Measurements from ENCODE around the gene MAGI2.

MAGI2 gene

DNA sequence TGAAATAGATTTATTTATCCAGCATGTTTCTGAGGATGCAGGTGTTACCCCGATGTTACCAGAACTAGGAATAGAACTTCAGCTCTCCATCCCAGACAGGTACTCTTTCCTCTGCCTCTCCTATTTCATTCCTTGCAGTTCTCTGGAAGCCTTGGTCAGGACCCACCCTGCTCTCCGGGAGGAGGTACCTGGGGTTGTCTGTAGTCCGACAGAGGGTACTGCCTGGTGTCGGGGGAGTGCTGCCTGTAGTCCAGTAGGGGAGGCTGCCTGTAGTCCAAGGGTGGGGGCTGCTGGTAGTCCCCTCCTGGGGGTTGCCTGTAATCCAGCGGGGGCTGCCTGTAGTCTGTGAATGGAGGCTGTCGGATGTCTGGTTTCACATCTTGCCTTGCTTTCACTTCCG is 1326.5 kb downstream of the MAGI2 start:
- H3K4me3 ChIP-seq: no peak overlapping the region
- H3K27ac ChIP-seq: no peak overlapping the region

GRCh38 chr7:78125884-78126283 is 1327.6 kb downstream of the MAGI2 start:
- no peak overlapping the region for H3K4me3 ChIP-seq
- H3K27ac ChIP-seq: no peak overlapping the region

- no peak overlapping the region for H3K4me3 ChIP-seq
- no peak overlapping the region for H3K27ac ChIP-seq
These were observed 1329.3 kb downstream of the MAGI2 start for GRCh38 chr7:78124216-78124615.

DNA sequence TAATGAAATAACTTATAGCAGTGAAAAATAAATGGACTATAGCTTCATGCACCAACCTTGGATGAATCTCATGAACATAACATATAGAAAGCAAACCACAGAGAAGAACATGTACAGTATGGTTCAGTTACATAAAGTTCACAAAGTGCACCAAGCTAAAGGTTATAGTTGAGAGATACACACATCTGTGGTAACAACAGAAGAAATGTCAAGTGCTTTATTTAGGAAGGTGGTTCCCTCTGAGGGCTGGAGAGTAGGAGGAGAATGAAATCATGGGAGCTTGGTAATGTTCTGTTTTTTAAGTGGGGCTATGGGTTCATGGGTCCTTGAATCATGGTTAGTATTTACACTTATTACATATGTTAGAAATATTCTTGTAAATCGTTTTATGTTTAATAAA is 1331.6 kb downstream of the MAGI2 start:
- H3K27ac ChIP-seq: no peak overlapping the region
- H3K4me3 ChIP-seq: no peak overlapping the region

- H3K4me3 ChIP-seq: no peak overlapping the region
These were observed 1335.0 kb downstream of the MAGI2 start for GRCh38 chr7:78118470-78118869.

DNA sequence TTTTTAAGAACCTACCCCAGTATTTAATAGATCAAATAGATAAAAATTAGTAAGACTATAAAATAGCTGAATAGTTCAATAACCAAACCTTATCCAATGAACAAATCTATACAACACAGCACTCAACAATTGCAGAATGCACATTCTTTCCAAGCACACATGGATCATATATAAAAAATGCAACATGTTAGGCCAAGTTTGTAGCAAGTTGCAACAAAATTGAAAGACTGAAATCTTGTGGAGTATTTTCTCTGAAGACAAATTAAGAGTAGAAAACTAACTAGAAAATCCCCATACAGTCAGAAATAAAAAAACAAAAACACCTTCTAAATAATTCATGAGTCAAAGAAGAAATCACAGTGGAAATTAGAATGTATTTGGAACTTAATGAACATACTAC is 1337.6 kb downstream of the MAGI2 start:
- Histone ChIP-seq H3K4me3 (no peak overlapping the region), H3K27ac (no peak overlapping the region)

More at GRCh38 chr7:78118470-78118869, 1335.0 kb downstream of the MAGI2 start:
- no peak overlapping the region for H3K27ac ChIP-seq

DNA sequence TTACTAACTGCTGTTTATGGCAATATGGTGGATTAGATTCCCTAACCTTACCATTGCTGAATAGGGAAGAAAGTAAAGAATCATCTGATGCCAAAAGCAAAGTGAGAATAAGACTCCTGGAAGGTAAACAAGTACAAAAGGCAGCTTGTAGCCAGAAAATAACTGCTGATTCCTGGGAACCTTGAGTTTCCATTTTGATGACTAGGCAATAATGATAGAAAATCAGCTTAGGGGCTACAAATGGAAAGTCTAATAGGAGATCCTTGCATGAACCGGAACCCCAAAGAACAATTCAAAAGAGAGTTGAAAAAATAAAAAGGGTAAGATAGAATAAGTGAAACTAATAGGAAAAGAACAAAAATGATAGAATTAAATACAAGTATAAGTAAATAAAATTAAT is 1338.5 kb downstream of the MAGI2 start:
- no peak overlapping the region for H3K27ac ChIP-seq
- H3K4me3 ChIP-seq: no peak overlapping the region

- H3K4me3 ChIP-seq: no peak overlapping the region
- H3K27ac ChIP-seq: no peak overlapping the region
These were observed 1341.0 kb downstream of the MAGI2 start for GRCh38 chr7:78112488-78112887.

- Histone ChIP-seq H3K27ac (no peak overlapping the region), H3K4me3 (no peak overlapping the region)
These were observed 1342.1 kb downstream of the MAGI2 start for GRCh38 chr7:78111386-78111785.

DNA sequence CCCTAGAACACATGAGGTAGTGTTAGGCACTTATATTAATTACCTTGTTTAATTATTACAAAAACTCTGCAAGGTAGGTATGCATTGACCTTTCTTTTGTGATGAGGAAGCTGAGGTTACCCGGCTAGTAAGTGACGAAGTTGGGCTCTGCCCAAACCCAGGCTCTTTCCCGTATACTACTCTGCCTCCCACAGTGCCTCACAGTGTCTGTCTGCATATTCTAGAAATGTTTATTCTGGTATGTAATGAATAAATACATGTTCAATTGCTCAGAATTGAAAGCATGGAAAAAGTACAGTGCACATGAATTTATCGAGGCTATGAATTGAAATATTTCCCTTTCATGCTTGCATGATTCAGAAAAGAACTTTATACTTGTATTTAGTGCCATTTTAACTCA is 1350.0 kb downstream of the MAGI2 start:
- H3K27ac ChIP-seq: no peak overlapping the region
- H3K4me3 ChIP-seq: no peak overlapping the region

DNA sequence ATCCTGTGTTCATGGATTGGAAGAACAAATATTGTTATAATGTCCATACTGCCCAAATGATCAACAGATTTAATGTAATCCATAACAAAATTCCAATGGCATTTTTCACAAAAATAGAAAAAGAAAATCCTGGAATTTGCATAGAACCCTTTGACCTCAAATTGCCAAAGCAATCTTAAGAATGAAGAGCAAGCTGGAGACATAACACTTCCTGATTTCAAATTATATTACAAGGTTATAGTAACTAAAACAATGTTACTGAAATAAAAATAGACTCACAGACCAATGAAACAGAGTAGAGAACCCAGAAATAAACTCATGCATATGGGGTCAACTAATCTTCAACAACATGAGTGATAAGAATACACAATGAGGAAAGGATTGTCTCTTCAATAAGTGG is 1352.4 kb downstream of the MAGI2 start:
- Histone ChIP-seq H3K27ac (no peak overlapping the region), H3K4me3 (no peak overlapping the region)

DNA sequence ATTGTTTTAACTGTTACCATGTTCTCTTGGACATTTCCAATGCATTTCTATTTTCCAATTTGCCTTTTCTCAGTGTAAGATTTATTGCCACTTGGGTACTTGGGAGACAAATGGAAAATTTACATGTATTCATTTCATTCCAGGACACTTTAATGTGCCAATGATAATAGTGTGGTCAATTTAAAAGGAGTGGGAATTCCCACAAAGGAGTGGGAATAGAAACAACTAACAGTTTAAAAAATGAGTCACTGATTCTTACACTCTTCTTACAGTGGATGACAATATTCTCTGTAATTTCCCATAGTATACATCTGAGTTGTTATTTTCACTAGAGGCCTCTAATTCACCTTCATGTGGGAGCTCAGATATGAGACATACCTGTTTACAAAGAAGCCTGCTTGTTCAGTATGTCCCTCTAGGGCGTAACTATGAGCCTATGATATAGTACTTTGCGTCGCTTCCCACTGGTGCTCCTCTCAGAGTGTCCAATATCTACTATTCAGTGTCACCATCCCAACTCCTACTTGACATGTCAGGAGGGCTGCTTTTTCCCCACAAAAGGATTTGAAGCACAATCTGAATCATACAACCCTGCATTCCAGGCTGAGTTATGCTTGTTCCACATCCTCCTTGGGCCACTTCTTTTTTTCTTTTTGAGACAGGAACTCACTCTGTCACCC is 1353.6 kb downstream of the MAGI2 start:
- no peak overlapping the region for H3K4me3 ChIP-seq
- peak overlapping the region in 1 of 21 experiments; percentile 16 for H3K27ac ChIP-seq

DNA sequence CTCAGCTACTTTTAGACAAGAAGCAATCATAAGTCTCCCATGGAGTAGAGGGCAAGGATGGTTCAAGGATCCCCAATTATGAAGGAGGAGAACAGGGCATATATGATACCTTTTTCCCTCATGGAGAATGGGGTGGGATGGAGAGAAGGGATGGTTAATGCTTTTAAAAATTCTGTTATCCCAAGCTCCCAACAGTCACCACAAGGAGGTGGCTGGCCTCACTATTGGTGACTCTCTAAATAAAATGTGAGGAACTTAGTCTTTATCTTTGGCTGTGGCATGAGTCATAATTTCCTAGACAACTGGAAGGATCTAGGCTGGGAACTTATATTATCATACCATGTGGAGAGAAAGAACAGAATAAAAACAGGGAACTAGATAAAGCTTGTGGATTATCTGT is 1357.9 kb downstream of the MAGI2 start:
- H3K4me3 ChIP-seq: no peak overlapping the region
- H3K27ac ChIP-seq: no peak overlapping the region

DNA sequence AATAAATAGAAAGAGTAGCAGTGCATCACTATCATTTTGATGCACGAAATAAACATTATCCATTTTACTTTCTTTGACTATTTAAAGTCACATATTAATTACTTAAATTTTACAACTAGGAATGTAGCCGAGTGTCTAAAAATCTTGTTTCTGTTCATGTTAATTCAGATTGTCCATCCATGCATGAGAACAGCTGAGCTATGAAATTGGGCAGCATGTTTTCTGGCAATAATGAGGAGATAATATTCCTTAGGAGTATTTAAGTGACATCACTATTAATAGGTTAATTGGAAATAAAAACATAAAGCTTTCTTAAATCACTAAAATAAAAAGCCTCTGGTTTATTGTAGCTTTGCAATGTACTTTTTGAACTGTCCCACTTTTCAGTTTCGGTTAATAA is 1361.1 kb downstream of the MAGI2 start:
- no peak overlapping the region for H3K4me3 ChIP-seq
- H3K27ac ChIP-seq: no peak overlapping the region

- no peak overlapping the region for H3K4me3 ChIP-seq
These were observed 1362.9 kb downstream of the MAGI2 start for GRCh38 chr7:78090616-78091015.

GRCh38 chr7:78083476-78084120 is 1369.9 kb downstream of the MAGI2 start:
- Histone ChIP-seq H3K27ac (no peak overlapping the region), H3K4me3 (no peak overlapping the region)

More at GRCh38 chr7:78090616-78091015, 1362.9 kb downstream of the MAGI2 start:
- no peak overlapping the region for H3K27ac ChIP-seq

GRCh38 chr7:78082556-78082955 is 1370.9 kb downstream of the MAGI2 start:
- no peak overlapping the region for H3K27ac ChIP-seq
- no peak overlapping the region for H3K4me3 ChIP-seq

DNA sequence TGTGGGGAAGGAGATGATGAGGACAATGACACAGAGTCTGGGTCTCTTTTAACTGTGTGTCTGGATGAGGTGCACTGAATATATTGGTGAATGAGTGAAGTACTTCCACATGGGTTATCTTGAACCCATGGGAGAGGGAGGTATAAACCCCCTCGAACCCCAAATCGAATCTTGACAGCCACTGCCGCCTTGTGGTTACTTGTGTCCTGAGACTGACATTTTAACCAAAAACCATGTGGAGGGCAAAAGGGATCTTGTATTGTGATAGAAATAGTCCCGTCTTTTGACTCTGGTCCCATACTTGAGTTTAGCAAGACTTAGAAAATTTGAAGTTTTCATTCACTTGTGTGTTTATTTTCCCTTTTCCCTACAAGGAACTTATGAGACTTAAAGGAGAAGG is 1371.6 kb downstream of the MAGI2 start:
- Histone ChIP-seq H3K27ac (no peak overlapping the region), H3K4me3 (no peak overlapping the region)

DNA sequence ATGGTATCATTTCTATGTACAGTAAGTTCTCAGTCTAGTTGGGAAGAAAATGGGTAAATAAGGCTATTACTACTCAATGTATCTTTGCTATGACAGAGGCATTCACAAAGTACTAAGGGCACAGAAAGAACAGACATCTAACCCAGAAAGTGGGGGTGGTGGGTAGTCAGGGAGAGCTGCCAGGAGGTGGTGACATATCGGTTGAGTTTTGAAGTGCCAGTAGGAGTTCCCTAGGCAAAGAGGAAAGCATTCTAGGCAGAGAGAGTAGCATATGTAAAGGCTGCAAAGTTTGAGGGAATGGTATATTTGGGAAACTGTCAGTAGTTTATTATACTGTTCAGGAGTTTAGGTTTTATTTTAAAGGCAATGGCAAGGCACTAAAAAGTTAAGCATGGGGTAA is 1372.1 kb downstream of the MAGI2 start:
- Histone ChIP-seq H3K4me3 (no peak overlapping the region), H3K27ac (no peak overlapping the region)

DNA sequence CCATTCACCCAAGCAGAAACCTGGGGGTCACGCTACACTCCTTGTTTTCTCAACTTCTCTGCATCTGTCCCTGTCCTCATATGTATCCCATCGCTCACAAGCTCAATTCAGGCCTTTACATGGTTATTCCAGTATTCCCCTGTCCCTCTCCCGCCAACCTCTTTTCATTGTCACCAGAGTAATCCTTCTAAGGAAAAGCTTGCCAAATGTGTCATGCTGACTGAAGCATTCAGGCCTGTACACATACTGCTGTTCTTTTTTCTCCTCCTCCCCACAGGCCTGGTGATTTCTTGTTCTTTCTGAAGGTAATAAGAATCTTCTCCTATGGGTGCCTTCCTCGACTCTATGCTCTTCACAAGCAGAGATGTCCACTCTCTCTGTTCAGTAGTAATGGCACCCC is 1372.7 kb downstream of the MAGI2 start:
- Histone ChIP-seq H3K27ac (no peak overlapping the region), H3K4me3 (no peak overlapping the region)

GRCh38 chr7:78080241-78080640 is 1373.2 kb downstream of the MAGI2 start:
- H3K4me3 ChIP-seq: no peak overlapping the region
- no peak overlapping the region for H3K27ac ChIP-seq

- no peak overlapping the region for H3K4me3 ChIP-seq
- no peak overlapping the region for H3K27ac ChIP-seq
These were observed 1378.8 kb downstream of the MAGI2 start for GRCh38 chr7:78074713-78075112.
